Mesenchymal stem cell (in vitro differentiated cells and primary cell): Measurements from ENCODE around the gene SLC9A5.
A peak's percentile ranks its signal among the peaks of the same experiment; 100 is the strongest.

Source experiments
- DNase-seq: peaks from one replicate; pipeline ENCODE4 v3.0.0-alpha.2; 2013
- H2AFZ ChIP-seq: one replicate; pipeline ENCODE4 v1.6.1; 2013; ENCODE audit warnings: low read depth, mild to moderate bottlenecking, control low read depth, inconsistent platforms, low read length, moderate library complexity
- H2AK5ac ChIP-seq: 2 replicates; pipeline ENCODE4 v1.6.1; 2013; ENCODE audit warnings: low read length, moderate library complexity, mild to moderate bottlenecking, inconsistent platforms; ENCODE audit not compliant: severe bottlenecking
- H2BK120ac ChIP-seq: one replicate; pipeline ENCODE4 v1.6.1; 2013; ENCODE audit warnings: low read depth, mild to moderate bottlenecking, inconsistent platforms, low read length, moderate library complexity
- H2BK12ac ChIP-seq, 2 experiments: one replicate each; pipeline ENCODE4 v1.6.1; 2013; ENCODE audit warnings: inconsistent platforms in 2 of 2, low read length in 2 of 2, mild to moderate bottlenecking in 2 of 2, moderate library complexity in 2 of 2, control low read depth in 1 of 2
- H2BK15ac ChIP-seq: one replicate; pipeline ENCODE4 v1.6.1; 2013; ENCODE audit warnings: mild to moderate bottlenecking, low read depth, inconsistent platforms; ENCODE audit not compliant: poor library complexity, severe bottlenecking
- H2BK5ac ChIP-seq: 2 replicates; pipeline ENCODE4 v1.6.1; 2013; ENCODE audit warnings: low read depth, mild to moderate bottlenecking, low read length, control low read depth, inconsistent platforms; ENCODE audit not compliant: poor library complexity, severe bottlenecking
- H3K14ac ChIP-seq, 2 experiments: one replicate each; pipeline ENCODE4 v1.6.1; 2013; ENCODE audit warnings: inconsistent platforms in 2 of 2, low read length in 2 of 2, control low read depth in 1 of 2, mild to moderate bottlenecking in 1 of 2, moderate library complexity in 1 of 2
- H3K18ac ChIP-seq, 2 experiments: one replicate each; pipeline ENCODE4 v1.6.1; 2013; ENCODE audit warnings: inconsistent platforms in 2 of 2, low read length in 2 of 2, control low read depth in 1 of 2, low read depth in 1 of 2, mild to moderate bottlenecking in 1 of 2
- H3K23ac ChIP-seq, 2 experiments: one replicate each; pipeline ENCODE4 v1.6.1; 2013; ENCODE audit warnings: inconsistent platforms in 2 of 2, low read length in 2 of 2, mild to moderate bottlenecking in 2 of 2, moderate library complexity in 2 of 2, control low read depth in 1 of 2
- H3K27ac ChIP-seq: 2 replicates; pipeline ENCODE4 v1.5.1; 2013; ENCODE audit warnings: mild to moderate bottlenecking, moderate library complexity, low read length, control low read depth, inconsistent platforms; ENCODE audit not compliant: poor library complexity, severe bottlenecking
- H3K27me3 ChIP-seq, 2 experiments: 2 replicates each; pipeline versions ENCODE4 v1.6.1 to v1.7.0; 2013; ENCODE audit warnings: low read length in 2 of 2, mild to moderate bottlenecking in 2 of 2, moderate library complexity in 2 of 2, control low read depth in 1 of 2, inconsistent platforms in 1 of 2; ENCODE audit not compliant: control insufficient read depth in 1 of 2, insufficient read depth in 1 of 2
- H3K36me3 ChIP-seq, 2 experiments: 2 replicates each; pipeline versions ENCODE4 v1.6.1 to v1.7.0; 2013; ENCODE audit warnings: low read length in 2 of 2, control low read depth in 1 of 2, inconsistent platforms in 1 of 2, low read depth in 1 of 2, mild to moderate bottlenecking in 1 of 2; ENCODE audit not compliant: insufficient read depth in 2 of 2, control insufficient read depth in 1 of 2
- H3K4ac ChIP-seq, 2 experiments: one replicate each; pipeline ENCODE4 v1.6.1; 2013; ENCODE audit warnings: inconsistent platforms in 2 of 2, low read length in 2 of 2, mild to moderate bottlenecking in 2 of 2, moderate library complexity in 2 of 2, control low read depth in 1 of 2, low read depth in 1 of 2
- H3K4me1 ChIP-seq: 2 replicates; pipeline ENCODE4 v1.6.1; 2013; ENCODE audit warnings: low read depth, low read length, control low read depth; ENCODE audit not compliant: control insufficient read depth, insufficient read depth
- H3K4me2 ChIP-seq: 2 replicates; pipeline ENCODE4 v1.6.1; 2013; ENCODE audit warnings: low read length, mild to moderate bottlenecking, inconsistent platforms; ENCODE audit not compliant: poor library complexity, severe bottlenecking
- H3K4me3 ChIP-seq, 2 experiments: 2 replicates each; pipeline versions ENCODE4 v1.5.1 to v1.7.0; 2013; ENCODE audit warnings: low read length in 2 of 2, mild to moderate bottlenecking in 2 of 2, control low read depth in 1 of 2, low read depth in 1 of 2; ENCODE audit not compliant: insufficient read depth in 1 of 2
- H3K79me1 ChIP-seq: replicated peaks from 2 replicates; pipeline ENCODE4 v1.6.1; 2013; ENCODE audit warnings: mild to moderate bottlenecking, control low read depth, low read length, inconsistent platforms; ENCODE audit not compliant: poor library complexity, severe bottlenecking
- H3K9ac ChIP-seq: 2 replicates; pipeline ENCODE4 v1.7.0; 2013; ENCODE audit warnings: mild to moderate bottlenecking, low read length, moderate library complexity
- H3K9me3 ChIP-seq: 2 replicates; pipeline ENCODE4 v1.7.0; 2013; ENCODE audit warnings: mild to moderate bottlenecking, low read length; ENCODE audit not compliant: control insufficient read depth
- H4K8ac ChIP-seq: one replicate; pipeline ENCODE4 v1.6.1; 2013; ENCODE audit warnings: inconsistent platforms, mild to moderate bottlenecking, low read length, moderate library complexity
- H4K91ac ChIP-seq: one replicate; pipeline ENCODE4 v1.6.1; 2013; ENCODE audit warnings: mild to moderate bottlenecking, low read length, inconsistent platforms
- WGBS: methylation state at CpG from one replicate; pipeline ENCODE4 v1.1.7; 2013; ENCODE audit warnings: mixed read lengths; 5-methylcytosine and 5-hydroxymethylcytosine counted together

Gene SLC9A5

DNA sequence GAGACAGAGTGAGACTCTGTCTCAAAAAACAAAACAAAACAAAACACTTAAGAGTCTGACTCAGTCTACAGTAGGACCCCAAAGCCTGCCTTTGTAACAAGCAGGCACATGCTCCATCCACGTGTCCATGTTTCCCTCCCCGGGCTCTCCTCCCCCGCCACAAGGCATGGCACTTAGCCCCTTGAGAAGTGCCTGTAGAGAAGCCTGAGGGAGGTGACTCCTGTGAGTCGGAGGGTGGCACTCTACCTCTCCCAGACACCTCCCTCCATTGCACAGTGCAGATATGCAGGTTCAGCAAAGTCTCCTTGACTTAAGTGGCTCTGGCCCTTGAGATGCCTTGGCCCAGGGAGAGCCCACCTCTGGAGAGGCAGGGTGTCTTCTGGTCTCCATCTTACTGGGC, 8.3 kb upstream of the SLC9A5 start:
- H3K4me3 ChIP-seq: no peak overlapping the region
- peak overlapping the region; percentile 68 for H3K9ac ChIP-seq
- H3K4ac ChIP-seq: peak overlapping the region; percentile 62 to 97
- peak overlapping the region; percentile 87 for H4K91ac ChIP-seq
- peak overlapping the region; percentile 95 for H3K27ac ChIP-seq
- H4K8ac ChIP-seq: peak overlapping the region; percentile 77
- H2AFZ ChIP-seq: no peak overlapping the region
- H2BK15ac ChIP-seq: peak overlapping the region; percentile 66
- WGBS: 37% methylated on average over 4 of the region's 4 CpGs
- peak overlapping the region; percentile 58 to 94 for H3K18ac ChIP-seq
- H2BK120ac ChIP-seq: peak overlapping the region; percentile 97
- H2BK5ac ChIP-seq: peak overlapping the region; percentile 67
- H3K14ac ChIP-seq: peak overlapping the region in 1 of 2 experiments; percentile 88
- H2BK12ac ChIP-seq: peak overlapping the region; percentile 59 to 99
- no peaks in the 10 kb centered on the region for H3K27me3 ChIP-seq
- peaks cover 39% of the 10 kb centered on the region for H3K79me1 ChIP-seq
- H3K36me3 ChIP-seq: peaks cover 47 to 55% of the 10 kb centered on the region in 2 experiments
- H3K9me3 ChIP-seq: no peaks in the 10 kb centered on the region
- peak overlapping the region; percentile 96 for H2AK5ac ChIP-seq
- H3K4me2 ChIP-seq: no peak overlapping the region
- DNase-seq: peak; percentile 77
- peaks cover 40% of the 10 kb centered on the region for H3K4me1 ChIP-seq
- peak overlapping the region in 1 of 2 experiments; percentile 76 for H3K23ac ChIP-seq

DNA sequence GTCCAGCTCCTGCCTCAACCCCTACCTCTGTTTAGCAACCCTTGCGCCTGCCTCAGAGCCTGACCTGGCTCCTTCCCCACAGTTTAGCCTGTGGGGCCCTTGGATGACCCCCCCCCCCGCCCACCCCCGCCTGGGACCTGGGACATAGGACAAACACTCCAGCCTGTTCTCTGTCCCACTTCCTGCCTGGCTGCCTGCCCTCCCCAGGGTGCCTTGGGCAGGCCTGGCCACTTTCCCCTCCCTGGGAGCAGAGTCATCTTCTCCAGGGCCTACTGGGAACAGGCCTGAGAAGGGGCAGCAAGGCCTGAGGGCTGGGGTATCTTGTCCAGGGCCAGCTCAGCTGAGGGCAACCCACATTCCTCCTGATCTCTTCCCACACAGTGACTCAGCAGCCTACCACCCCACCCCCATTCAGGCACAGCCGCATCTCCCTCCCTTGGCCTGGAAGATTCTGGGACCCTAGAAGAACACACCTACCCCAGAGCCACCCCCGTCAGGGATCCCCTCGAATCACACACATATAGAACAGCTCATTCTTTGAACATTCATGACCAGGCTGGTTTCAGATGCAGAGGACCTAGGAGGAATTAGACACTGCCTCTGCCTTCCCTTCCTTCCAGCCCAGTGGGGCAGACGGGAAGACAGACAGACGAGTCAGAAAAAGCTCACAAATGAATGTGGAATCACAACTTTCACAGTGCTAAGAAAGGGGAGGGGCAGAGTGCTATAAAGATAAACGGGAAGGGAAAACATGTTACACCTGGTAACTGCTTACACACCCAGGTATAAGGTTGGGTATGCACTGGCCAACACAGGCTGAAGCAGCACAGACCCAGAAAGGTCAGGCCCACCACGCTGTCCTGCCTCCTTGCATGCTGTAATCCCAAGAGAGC, 7.5 kb upstream of the SLC9A5 start:
- Histone ChIP-seq H2BK12ac (peak overlapping the region; percentile 97 to 99), H4K91ac (peak overlapping the region; percentile 95), H3K27me3 (no peaks in the 10 kb centered on the region), H2BK5ac (peak overlapping the region; percentile 67), H3K4me1 (peaks cover 45% of the 10 kb centered on the region), H2BK120ac (peak overlapping the region; percentile 97), H3K27ac (peak overlapping the region; percentile 95), H2BK15ac (peak overlapping the region; percentile 66), H3K4ac (peak overlapping the region; percentile 62 to 97), H3K18ac (peak overlapping the region; percentile 88 to 94), H4K8ac (peak overlapping the region; percentile 92), H3K23ac (peak overlapping the region in 1 of 2 experiments; percentile 76), H3K9ac (peak overlapping the region; percentile 68), H3K79me1 (peaks cover 32% of the 10 kb centered on the region), H3K36me3 (peaks cover 40 to 47% of the 10 kb centered on the region in 2 experiments), H2AK5ac (peak overlapping the region; percentile 96), H3K14ac (peak overlapping the region in 1 of 2 experiments; percentile 88), H3K4me3 (peak overlapping the region in 1 of 2 experiments; percentile 6), H3K4me2 (peak overlapping the region; percentile 24), H3K9me3 (no peaks in the 10 kb centered on the region), H2AFZ (no peak overlapping the region)
- WGBS: 32% methylated on average over 7 of the region's 10 CpGs
- DNase-seq: peak; percentile 94

DNA sequence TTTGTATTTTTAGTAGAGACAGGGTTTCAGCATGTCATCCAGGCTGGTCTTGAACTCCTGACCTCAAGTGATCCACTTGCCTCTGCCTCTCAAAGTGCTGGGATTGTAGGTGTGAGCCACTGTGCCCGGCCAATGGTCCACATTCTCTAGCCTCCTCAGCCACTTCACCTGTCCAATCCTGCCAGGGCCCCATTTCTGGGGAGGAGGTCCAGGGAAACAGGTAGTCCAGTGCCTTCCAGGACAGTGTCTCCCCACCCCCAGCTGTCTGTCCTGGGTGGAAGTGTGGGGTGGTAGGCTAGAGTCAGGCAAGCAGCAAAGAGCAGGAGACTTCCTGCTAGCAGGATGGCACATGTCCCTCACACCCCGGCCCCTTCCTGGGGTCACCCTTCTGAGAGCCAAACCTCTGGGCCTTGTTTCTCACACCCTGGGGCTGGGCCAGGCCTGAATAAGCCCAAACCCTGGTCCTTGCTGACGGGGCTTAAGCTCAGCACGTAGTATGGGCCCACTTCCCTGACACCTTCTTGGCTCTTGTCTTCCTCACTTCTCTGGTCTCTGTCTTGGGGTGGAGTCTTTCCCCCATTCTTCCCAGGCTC, 6.5 kb upstream of the SLC9A5 start:
- peak overlapping the region; percentile 47 to 62 for H3K18ac ChIP-seq
- WGBS: 90% methylated on average over 3 of the region's 4 CpGs
- H3K79me1 ChIP-seq: peaks cover 27% of the 10 kb centered on the region
- H3K4me3 ChIP-seq: no peak overlapping the region
- peak overlapping the region; percentile 73 to 75 for H3K4ac ChIP-seq
- no peak overlapping the region for H3K23ac ChIP-seq
- H2BK15ac ChIP-seq: peak overlapping the region; percentile 84
- DNase-seq: no peak
- H3K36me3 ChIP-seq: peaks cover 30 to 39% of the 10 kb centered on the region in 2 experiments
- H2BK5ac ChIP-seq: no peak overlapping the region
- peak overlapping the region; percentile 93 to 97 for H2BK12ac ChIP-seq
- H3K27ac ChIP-seq: peak overlapping the region; percentile 6
- peak overlapping the region in 1 of 2 experiments; percentile 53 for H3K14ac ChIP-seq
- H4K91ac ChIP-seq: peak overlapping the region; percentile 92
- peak overlapping the region; percentile 87 for H2AK5ac ChIP-seq
- H4K8ac ChIP-seq: peak overlapping the region; percentile 35
- peaks cover 45% of the 10 kb centered on the region for H3K4me1 ChIP-seq
- H3K4me2 ChIP-seq: no peak overlapping the region
- H3K9ac ChIP-seq: peak overlapping the region; percentile 68
- no peak overlapping the region for H2AFZ ChIP-seq
- no peaks in the 10 kb centered on the region for H3K9me3 ChIP-seq
- H2BK120ac ChIP-seq: no peak overlapping the region
- no peaks in the 10 kb centered on the region for H3K27me3 ChIP-seq

DNA sequence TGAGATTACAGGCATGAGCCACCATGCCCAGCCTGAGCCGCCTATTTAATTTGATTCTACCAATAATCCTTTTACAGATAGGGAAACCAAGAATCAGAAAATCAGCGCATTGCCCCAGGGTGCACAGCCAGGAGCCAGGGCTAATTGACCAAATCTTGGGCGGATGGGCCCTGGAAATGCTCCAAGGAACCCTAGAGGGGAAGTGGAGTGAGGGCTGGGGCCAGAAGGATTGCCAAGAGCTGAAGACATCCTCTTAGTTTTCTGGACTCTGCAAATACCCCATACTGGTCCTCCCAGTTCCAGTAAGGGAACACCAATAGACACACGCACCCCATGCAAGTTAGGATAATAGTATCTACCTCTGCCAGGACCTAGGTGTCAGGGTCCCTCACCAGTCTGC, 5.3 kb upstream of the SLC9A5 start:
- peaks cover 17% of the 10 kb centered on the region for H3K79me1 ChIP-seq
- H2AFZ ChIP-seq: no peak overlapping the region
- H3K9me3 ChIP-seq: no peaks in the 10 kb centered on the region
- peak overlapping the region; percentile 92 for H4K91ac ChIP-seq
- H3K4me2 ChIP-seq: no peak overlapping the region
- H3K27ac ChIP-seq: no peak overlapping the region
- H3K23ac ChIP-seq: no peak overlapping the region
- peak overlapping the region; percentile 58 to 79 for H3K18ac ChIP-seq
- H3K14ac ChIP-seq: peak overlapping the region in 1 of 2 experiments; percentile 5
- no peak overlapping the region for H2BK120ac ChIP-seq
- H3K4me1 ChIP-seq: peaks cover 55% of the 10 kb centered on the region
- no peak for DNase-seq
- H3K36me3 ChIP-seq: peaks cover 19 to 27% of the 10 kb centered on the region in 2 experiments
- H2AK5ac ChIP-seq: peak overlapping the region; percentile 54
- peak overlapping the region; percentile 37 to 85 for H3K4ac ChIP-seq
- peak overlapping the region; percentile 57 to 96 for H2BK12ac ChIP-seq
- H4K8ac ChIP-seq: peak overlapping the region; percentile 47
- H2BK5ac ChIP-seq: no peak overlapping the region
- H3K9ac ChIP-seq: peak overlapping the region; percentile 55
- peak overlapping the region in 1 of 2 experiments; percentile 94 for H3K4me3 ChIP-seq
- H2BK15ac ChIP-seq: peak overlapping the region; percentile 41
- WGBS: 95% methylated on average over 4 of the region's 4 CpGs
- H3K27me3 ChIP-seq: no peaks in the 10 kb centered on the region
